Liver (tissue), 9 donors: ENCODE results near the gene KRT17. TPM values are rescaled to one million over a fixed set of nuclear protein-coding genes. Genes with fewer than 3 reads are reported as not detected.

Experiments used
- DNase-seq: peaks from one replicate; pipeline ENCODE4 v3.0.0-alpha.2; 2017; ENCODE audit warnings: low spot score
- H3K27ac ChIP-seq, 2 donors: one replicate each; pipeline ENCODE4 v1.7.0; 2013; ENCODE audit warnings: inconsistent platforms in 2 of 2, low read length in 2 of 2, control low read depth in 1 of 2, low read depth in 1 of 2, mild to moderate bottlenecking in 1 of 2
- H3K27me3 ChIP-seq, 4 donors: one replicate each; pipeline versions ENCODE4 v1.6.1 to v1.7.0; 2013; ENCODE audit warnings: low read length in 3 of 4, inconsistent platforms in 1 of 4, mild to moderate bottlenecking in 1 of 4, moderate library complexity in 1 of 4; ENCODE audit not compliant: control insufficient read depth in 4 of 4, insufficient read depth in 4 of 4
- H3K36me3 ChIP-seq, 4 donors: one replicate each; pipeline versions ENCODE4 v1.6.1 to v1.7.0; 2013; ENCODE audit warnings: low read length in 3 of 4, mild to moderate bottlenecking in 3 of 4, low read depth in 1 of 4, moderate library complexity in 1 of 4; ENCODE audit not compliant: control insufficient read depth in 4 of 4, insufficient read depth in 3 of 4
- H3K4me1 ChIP-seq, 4 donors: one replicate each; pipeline versions ENCODE4 v1.6.1 to v1.7.0; 2013; ENCODE audit warnings: low read length in 3 of 4, mild to moderate bottlenecking in 3 of 4, moderate library complexity in 1 of 4; ENCODE audit not compliant: control insufficient read depth in 4 of 4, insufficient read depth in 4 of 4
- H3K4me3 ChIP-seq, 3 donors: one replicate each; pipeline versions ENCODE4 v1.6.1 to v1.7.0; 2013; ENCODE audit warnings: low read length in 3 of 3, control low read depth in 1 of 3, low read depth in 1 of 3, mild to moderate bottlenecking in 1 of 3
- H3K9ac ChIP-seq, 2 donors: one replicate each; pipeline ENCODE4 v1.7.0; 2013; ENCODE audit warnings: low read length in 2 of 2, mild to moderate bottlenecking in 2 of 2, moderate library complexity in 2 of 2, control low read depth in 1 of 2, low read depth in 1 of 2
- H3K9me3 ChIP-seq, 4 donors: one replicate each; pipeline versions ENCODE4 v1.6.1 to v1.7.0; 2013; ENCODE audit warnings: low read length in 3 of 4; ENCODE audit not compliant: control insufficient read depth in 4 of 4
- FOXA2 ChIP-seq: IDR thresholded peaks from 2 replicates; pipeline ENCODE4 v1.6.1; 2016; ENCODE audit warnings: antibody characterized with exemption
- GABPA ChIP-seq, 2 donors: IDR thresholded peaks in 1 of 2; conservative IDR thresholded peaks in 1 of 2; 2 replicates each; pipeline ENCODE4 v1.6.1; 2016; ENCODE audit warnings: antibody characterized with exemption in 2 of 2, mild to moderate bottlenecking in 1 of 2, moderate library complexity in 1 of 2
- HNF4A ChIP-seq, 2 donors: conservative IDR thresholded peaks; 2 replicates each; pipeline ENCODE4 v1.6.1; 2016; ENCODE audit warnings: antibody characterized with exemption in 2 of 2, mild to moderate bottlenecking in 2 of 2
- JUND ChIP-seq, 2 donors: IDR thresholded peaks; 2 replicates each; pipeline ENCODE4 v1.6.1; 2016; ENCODE audit warnings: antibody characterized with exemption in 2 of 2
- NR2F2 ChIP-seq: IDR thresholded peaks from 2 replicates; pipeline ENCODE4 v1.6.1; 2016; ENCODE audit warnings: antibody characterized with exemption
- RAD21 ChIP-seq, 2 donors: IDR thresholded peaks; 2 replicates each; pipeline ENCODE4 v1.6.1; 2016; ENCODE audit warnings: antibody characterized with exemption in 2 of 2, mild to moderate bottlenecking in 2 of 2
- RXRA ChIP-seq, 2 donors: IDR thresholded peaks; 2 replicates each; pipeline ENCODE4 v1.6.1; 2017 to 2018; ENCODE audit warnings: antibody characterized with exemption in 2 of 2, mild to moderate bottlenecking in 1 of 2
- TAF1 ChIP-seq: conservative IDR thresholded peaks from 2 replicates; pipeline ENCODE4 v1.6.1; 2016; ENCODE audit warnings: antibody characterized with exemption, mild to moderate bottlenecking
- YY1 ChIP-seq: IDR thresholded peaks from 2 replicates; pipeline ENCODE4 v1.6.1; 2016; ENCODE audit warnings: antibody characterized with exemption, mild to moderate bottlenecking
- WGBS: extraction: QIAGEN DNeasy Blood & Tissue Kit; methylation state at CpG from one replicate; pipeline ENCODE4 v1.1.7; 2013; 5-methylcytosine and 5-hydroxymethylcytosine counted together
- polyA plus RNA-seq, 2 donors: library from polyadenylated mRNA; stranded (reverse) in 1 of 2; unstranded in 1 of 2; fragments of 200-250 nt in 1 of 2; fragments of >200 nt in 1 of 2; fragmentation: Nextera tagmentation in 1 of 2; extraction: Ambion mirVana in 1 of 2; gene quantifications; one replicate each; pipeline versions ENCODE4 v1.2.1 to v1.2.3, GENCODE V29; 2013 to 2015
- total RNA-seq, 2 donors: library from RNA; depleted of rRNA; stranded (reverse); fragments of >200 nt; gene quantifications; one replicate each; pipeline ENCODE4 v1.2.3, GENCODE V29; 2014
- TF ChIP-seq, protein P1 (sequence below): IDR thresholded peaks from 2 replicates; pipeline ENCODE4 v1.6.1; 2016; ENCODE audit warnings: antibody characterized with exemption
- TF ChIP-seq, protein P2 (sequence below): fragments of 150-350 bp; IDR thresholded peaks from 2 replicates; pipeline ENCODE4 v1.5.1; 2017; ENCODE audit warnings: improper control_type of control experiment, low read depth, low read length; ENCODE audit not compliant: missing input control
- TF ChIP-seq, protein P3 (sequence below): IDR thresholded peaks from 2 replicates; pipeline ENCODE4 v1.6.1; 2016; ENCODE audit warnings: antibody characterized with exemption
- TF ChIP-seq, protein P4 (sequence below): IDR thresholded peaks from 2 replicates; pipeline ENCODE4 v1.6.1; 2016; ENCODE audit warnings: antibody characterized with exemption, mild to moderate bottlenecking
- donor health status: healthy.
- donor health status: healthy.
- donor health status: healthy.
- donor health status: healthy.
- donor health status: healthy.

Gene KRT17
- total and polyA plus RNA-seq, 4 donors, result 0.15 TPM; not detected in 3

DNA sequence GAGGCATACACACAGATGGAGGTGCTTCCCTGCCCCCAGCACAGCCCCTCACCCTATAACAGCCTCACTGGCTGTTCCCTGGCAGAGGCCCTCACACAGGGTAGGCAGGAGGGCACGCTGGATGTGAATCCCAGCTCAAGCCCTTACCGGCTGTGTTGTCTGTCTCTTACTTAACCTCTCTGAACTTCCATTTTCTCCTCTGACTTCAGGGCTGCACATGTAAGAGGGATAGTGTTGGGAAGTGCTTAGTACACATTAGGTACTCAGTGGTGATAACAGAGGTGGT, 39.7 kb upstream of the KRT17 start (continued):
- TF ChIP-seq, protein P1, sequence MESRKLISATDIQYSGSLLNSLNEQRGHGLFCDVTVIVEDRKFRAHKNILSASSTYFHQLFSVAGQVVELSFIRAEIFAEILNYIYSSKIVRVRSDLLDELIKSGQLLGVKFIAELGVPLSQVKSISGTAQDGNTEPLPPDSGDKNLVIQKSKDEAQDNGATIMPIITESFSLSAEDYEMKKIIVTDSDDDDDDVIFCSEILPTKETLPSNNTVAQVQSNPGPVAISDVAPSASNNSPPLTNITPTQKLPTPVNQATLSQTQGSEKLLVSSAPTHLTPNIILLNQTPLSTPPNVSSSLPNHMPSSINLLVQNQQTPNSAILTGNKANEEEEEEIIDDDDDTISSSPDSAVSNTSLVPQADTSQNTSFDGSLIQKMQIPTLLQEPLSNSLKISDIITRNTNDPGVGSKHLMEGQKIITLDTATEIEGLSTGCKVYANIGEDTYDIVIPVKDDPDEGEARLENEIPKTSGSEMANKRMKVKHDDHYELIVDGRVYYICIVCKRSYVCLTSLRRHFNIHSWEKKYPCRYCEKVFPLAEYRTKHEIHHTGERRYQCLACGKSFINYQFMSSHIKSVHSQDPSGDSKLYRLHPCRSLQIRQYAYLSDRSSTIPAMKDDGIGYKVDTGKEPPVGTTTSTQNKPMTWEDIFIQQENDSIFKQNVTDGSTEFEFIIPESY, result no peak
- no peak for TF ChIP-seq FOXA2

DNA sequence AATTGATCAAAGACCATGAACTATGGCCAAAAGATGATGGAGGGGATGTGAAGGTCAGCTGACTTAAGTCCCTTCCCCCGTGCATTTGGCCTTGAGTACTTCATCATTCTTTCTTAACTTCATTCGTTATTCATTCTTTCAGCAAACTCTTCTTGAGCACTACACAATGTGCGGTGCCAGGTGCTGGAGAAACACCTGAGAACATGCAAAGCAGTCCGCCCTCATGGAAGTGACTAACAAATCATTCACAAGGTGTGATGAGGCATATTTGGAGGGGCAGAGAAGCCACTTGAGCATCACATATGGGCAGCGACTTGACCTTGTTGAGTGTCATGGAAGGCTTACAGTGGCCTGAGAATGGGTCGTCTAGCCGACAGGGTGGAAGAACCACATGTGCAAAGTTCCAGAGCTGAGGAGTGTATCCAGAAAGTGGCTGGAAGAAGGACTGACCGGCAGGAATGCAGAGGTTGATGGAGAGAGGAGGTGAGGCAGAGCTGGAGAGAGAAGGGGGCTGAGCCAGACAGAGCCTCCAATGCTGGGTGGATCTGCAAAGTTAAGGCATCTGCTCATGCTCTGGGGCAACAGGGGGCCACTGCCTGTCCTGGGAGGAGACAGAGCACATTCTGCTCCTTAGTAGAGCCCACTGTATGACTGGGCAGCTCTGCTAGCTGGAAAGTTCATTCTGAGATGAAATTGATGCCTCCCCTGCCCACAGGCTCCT, 39.2 kb upstream of the KRT17 start:
- no peak for TF ChIP-seq FOXA2
- H3K4me3 ChIP-seq, result no peak overlapping the region
- no peak for DNase-seq
- 69% methylated on average over 8 of the region's 8 CpGs for WGBS
- no peak overlapping the region for H3K27ac ChIP-seq
- H3K36me3 ChIP-seq, result no peaks in the 10 kb centered on the region
- H3K4me1 ChIP-seq, result peaks cover 3 to 23% (median 9%) of the 10 kb centered on the region in 4 donors
- H3K27me3 ChIP-seq, result no peaks in the 10 kb centered on the region
- H3K9ac ChIP-seq, result no peak overlapping the region
- no peaks in the 10 kb centered on the region for H3K9me3 ChIP-seq

DNA sequence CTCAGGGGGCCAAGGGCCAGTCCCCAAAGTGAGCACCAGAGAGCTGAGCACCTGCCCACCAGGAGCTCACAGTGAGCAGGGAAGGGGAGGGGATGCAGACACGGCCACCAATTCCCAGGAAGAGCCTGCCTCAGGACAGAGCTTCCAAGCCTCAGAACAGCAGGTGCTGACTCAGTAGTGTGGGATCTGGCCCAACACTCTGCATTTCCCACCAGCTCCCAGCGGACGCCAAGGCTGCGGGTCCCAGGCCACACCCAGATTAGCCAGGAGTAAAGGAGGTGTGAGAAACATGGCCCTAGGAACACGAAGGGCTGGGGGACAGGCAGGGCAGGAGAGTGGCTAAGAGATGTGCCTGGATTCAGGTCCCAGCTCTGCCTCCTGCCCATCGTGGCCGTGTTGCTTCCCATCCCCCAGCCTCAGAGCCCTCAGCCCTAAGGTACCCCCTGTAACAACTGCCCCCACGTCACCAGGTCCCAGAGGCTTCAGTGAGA, 35.9 kb upstream of the KRT17 start:
- TF ChIP-seq GABPA (IDR thresholded peaks at IDR 0.05 in 1 of 2, conservative IDR thresholded peaks at IDR 0.05 in 1 of 2) (no peak), TAF1 (no peak)
- TF ChIP-seq, protein P2, sequence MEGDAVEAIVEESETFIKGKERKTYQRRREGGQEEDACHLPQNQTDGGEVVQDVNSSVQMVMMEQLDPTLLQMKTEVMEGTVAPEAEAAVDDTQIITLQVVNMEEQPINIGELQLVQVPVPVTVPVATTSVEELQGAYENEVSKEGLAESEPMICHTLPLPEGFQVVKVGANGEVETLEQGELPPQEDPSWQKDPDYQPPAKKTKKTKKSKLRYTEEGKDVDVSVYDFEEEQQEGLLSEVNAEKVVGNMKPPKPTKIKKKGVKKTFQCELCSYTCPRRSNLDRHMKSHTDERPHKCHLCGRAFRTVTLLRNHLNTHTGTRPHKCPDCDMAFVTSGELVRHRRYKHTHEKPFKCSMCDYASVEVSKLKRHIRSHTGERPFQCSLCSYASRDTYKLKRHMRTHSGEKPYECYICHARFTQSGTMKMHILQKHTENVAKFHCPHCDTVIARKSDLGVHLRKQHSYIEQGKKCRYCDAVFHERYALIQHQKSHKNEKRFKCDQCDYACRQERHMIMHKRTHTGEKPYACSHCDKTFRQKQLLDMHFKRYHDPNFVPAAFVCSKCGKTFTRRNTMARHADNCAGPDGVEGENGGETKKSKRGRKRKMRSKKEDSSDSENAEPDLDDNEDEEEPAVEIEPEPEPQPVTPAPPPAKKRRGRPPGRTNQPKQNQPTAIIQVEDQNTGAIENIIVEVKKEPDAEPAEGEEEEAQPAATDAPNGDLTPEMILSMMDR, result no peak
- TF ChIP-seq, protein P3, sequence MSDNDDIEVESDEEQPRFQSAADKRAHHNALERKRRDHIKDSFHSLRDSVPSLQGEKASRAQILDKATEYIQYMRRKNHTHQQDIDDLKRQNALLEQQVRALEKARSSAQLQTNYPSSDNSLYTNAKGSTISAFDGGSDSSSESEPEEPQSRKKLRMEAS, result no peak
- Histone ChIP-seq H3K9me3 (no peaks in the 10 kb centered on the region), H3K36me3 (no peaks in the 10 kb centered on the region), H3K4me1 (no peaks in the 10 kb centered on the region), H3K9ac (no peak overlapping the region), H3K27me3 (no peaks in the 10 kb centered on the region), H3K27ac (no peak overlapping the region), H3K4me3 (no peak overlapping the region)
- no peak for DNase-seq
- WGBS, result 82% methylated on average over 8 of the region's 8 CpGs

DNA sequence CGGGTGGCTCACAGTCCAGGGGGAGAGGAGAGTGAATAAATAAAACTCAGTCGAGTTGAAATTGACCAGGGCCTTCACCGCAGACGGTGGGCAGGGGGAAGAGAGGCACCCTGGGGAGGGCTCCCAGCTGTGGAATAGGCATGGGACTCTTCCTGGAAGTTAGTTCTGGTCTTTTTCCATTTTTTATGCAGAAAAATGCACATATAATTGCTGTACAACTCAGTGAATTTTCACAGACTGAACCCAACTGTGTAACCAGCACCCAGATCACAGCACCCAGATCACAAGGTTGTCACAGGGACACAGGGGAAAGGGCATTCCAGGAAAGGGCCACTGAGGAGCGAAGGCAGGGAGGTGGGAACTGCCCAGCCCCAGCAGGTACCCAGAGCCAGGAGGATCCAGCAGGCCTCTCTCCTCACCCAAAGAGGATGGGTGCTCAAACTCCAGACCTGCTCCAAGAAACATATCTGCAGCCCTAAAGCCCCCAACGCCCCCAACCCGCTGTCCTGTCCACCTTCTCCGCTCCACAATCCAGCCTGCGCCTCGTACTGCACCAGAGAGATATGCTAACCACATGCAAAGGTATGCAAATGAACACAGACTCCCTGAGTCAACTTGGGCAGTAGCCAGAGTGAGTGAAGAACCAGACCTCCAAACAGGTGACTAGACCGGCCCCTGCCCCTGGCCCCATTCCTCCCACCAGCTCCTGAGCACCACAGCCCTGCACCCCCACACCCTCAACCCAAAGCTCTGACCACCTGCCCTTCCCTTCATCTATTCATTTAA, 35.2 kb upstream of the KRT17 start:
- 85% methylated on average over 11 of the region's 11 CpGs for WGBS
- Histone ChIP-seq H3K27ac (no peak overlapping the region), H3K9me3 (no peaks in the 10 kb centered on the region), H3K9ac (no peak overlapping the region), H3K27me3 (no peaks in the 10 kb centered on the region), H3K4me1 (no peaks in the 10 kb centered on the region), H3K4me3 (no peak overlapping the region), H3K36me3 (no peaks in the 10 kb centered on the region)
- no peak for DNase-seq
- TF ChIP-seq JUND (IDR thresholded peaks at IDR 0.05), result no peak
- TF ChIP-seq, protein P4, sequence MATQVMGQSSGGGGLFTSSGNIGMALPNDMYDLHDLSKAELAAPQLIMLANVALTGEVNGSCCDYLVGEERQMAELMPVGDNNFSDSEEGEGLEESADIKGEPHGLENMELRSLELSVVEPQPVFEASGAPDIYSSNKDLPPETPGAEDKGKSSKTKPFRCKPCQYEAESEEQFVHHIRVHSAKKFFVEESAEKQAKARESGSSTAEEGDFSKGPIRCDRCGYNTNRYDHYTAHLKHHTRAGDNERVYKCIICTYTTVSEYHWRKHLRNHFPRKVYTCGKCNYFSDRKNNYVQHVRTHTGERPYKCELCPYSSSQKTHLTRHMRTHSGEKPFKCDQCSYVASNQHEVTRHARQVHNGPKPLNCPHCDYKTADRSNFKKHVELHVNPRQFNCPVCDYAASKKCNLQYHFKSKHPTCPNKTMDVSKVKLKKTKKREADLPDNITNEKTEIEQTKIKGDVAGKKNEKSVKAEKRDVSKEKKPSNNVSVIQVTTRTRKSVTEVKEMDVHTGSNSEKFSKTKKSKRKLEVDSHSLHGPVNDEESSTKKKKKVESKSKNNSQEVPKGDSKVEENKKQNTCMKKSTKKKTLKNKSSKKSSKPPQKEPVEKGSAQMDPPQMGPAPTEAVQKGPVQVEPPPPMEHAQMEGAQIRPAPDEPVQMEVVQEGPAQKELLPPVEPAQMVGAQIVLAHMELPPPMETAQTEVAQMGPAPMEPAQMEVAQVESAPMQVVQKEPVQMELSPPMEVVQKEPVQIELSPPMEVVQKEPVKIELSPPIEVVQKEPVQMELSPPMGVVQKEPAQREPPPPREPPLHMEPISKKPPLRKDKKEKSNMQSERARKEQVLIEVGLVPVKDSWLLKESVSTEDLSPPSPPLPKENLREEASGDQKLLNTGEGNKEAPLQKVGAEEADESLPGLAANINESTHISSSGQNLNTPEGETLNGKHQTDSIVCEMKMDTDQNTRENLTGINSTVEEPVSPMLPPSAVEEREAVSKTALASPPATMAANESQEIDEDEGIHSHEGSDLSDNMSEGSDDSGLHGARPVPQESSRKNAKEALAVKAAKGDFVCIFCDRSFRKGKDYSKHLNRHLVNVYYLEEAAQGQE, result no peak
- TF ChIP-seq RAD21 (IDR thresholded peaks at IDR 0.05), result no peak
- TF ChIP-seq GABPA (IDR thresholded peaks at IDR 0.05 in 1 of 2, conservative IDR thresholded peaks at IDR 0.05 in 1 of 2), result no peak
- no peak for TF ChIP-seq YY1
- TF ChIP-seq RXRA (IDR thresholded peaks at IDR 0.05), result no peak
- no peak for TF ChIP-seq HNF4A (conservative IDR thresholded peaks at IDR 0.05)
- TF ChIP-seq NR2F2, result no peak
- TF ChIP-seq, protein P2, result no peak
